Transverse colon (tissue), 4 donors: Measurements from ENCODE around the gene ATP2B1. TPM values are rescaled to one million over a fixed set of nuclear protein-coding genes. Genes with fewer than 3 reads are reported as not detected.

Source experiments
- DNase-seq: peaks from one replicate; pipeline ENCODE4 v3.0.0-alpha.2; 2019
- H3K27ac ChIP-seq, 4 donors: fragments of 200-600 bp; sonication (generic); 2 replicates each; pipeline ENCODE4 v1.5.1; 2016 to 2018; ENCODE audit warnings: inconsistent platforms in 4 of 4
- H3K27me3 ChIP-seq: fragments of 200-600 bp; sonication (generic); 2 replicates; pipeline ENCODE4 v1.5.1; 2017; ENCODE audit warnings: inconsistent platforms
- H3K36me3 ChIP-seq, 4 donors: fragments of 200-600 bp; sonication (generic); 2 replicates each; pipeline ENCODE4 v1.5.1; 2017 to 2019; ENCODE audit warnings: inconsistent platforms in 4 of 4
- H3K4me1 ChIP-seq, 4 donors: fragments of 200-600 bp; sonication (generic); 2 replicates each; pipeline ENCODE4 v1.5.1; 2017 to 2020; ENCODE audit warnings: inconsistent platforms in 4 of 4
- H3K4me3 ChIP-seq, 4 donors: fragments of 200-600 bp; sonication (generic); 1 replicate in 1 of 4; 2 replicates in 3 of 4; pipeline versions ENCODE4 v1.5.1 to v1.6.1; 2017 to 2019; ENCODE audit warnings: inconsistent platforms in 4 of 4
- H3K9me3 ChIP-seq, 2 donors: fragments of 200-600 bp; sonication (generic); 2 replicates each; pipeline ENCODE4 v1.5.1; 2017 to 2019; ENCODE audit warnings: inconsistent platforms in 2 of 2
- CTCF ChIP-seq, 5 experiments: fragments of 200-600 bp in 3 of 5; fragments of 450-650 bp in 2 of 5; sonication (generic) in 3 of 5; IDR thresholded peaks; 1 replicate in 2 of 5; 2 replicates in 3 of 5; pipeline ENCODE4 v1.5.1; 2016 to 2017; ENCODE audit warnings: antibody characterized with exemption in 5 of 5, inconsistent platforms in 3 of 5, mild to moderate bottlenecking in 2 of 5, moderate library complexity in 1 of 5
- EP300 ChIP-seq: sonication (generic); formaldehyde crosslinking; IDR thresholded peaks from one replicate; pipeline ENCODE4 v1.6.1; 2017; ENCODE audit warnings: antibody characterized with exemption, low read depth
- POLR2A ChIP-seq: fragments of 450-650 bp; IDR thresholded peaks from one replicate; pipeline ENCODE4 v1.6.1; 2016; ENCODE audit warnings: antibody characterized with exemption, mild to moderate bottlenecking, moderate library complexity
- POLR2AphosphoS5 ChIP-seq, 3 donors: sonication (generic); formaldehyde crosslinking; IDR thresholded peaks; one replicate each; pipeline ENCODE4 v1.6.1; 2016; ENCODE audit warnings: antibody characterized with exemption in 3 of 3
- WGBS, 2 donors: methylation state at CpG; one replicate each; pipeline ENCODE4 v1.1.5; 2018; ENCODE audit warnings: low coverage in 1 of 2; 5-methylcytosine and 5-hydroxymethylcytosine counted together
- in situ Hi-C, 4 donors: fragments of 200-750 bp; cut with MboI; loops; one replicate each; pipeline versions ENCODE4 v1.15.0 to v1.15.1; 2017; ENCODE audit warnings: low sequenced_read_pairs in 3 of 4, low pct_ligation_motif_present in 1 of 4, low pct_unique_long_range_greater_than_20kb in 1 of 4
- intact Hi-C: fragments of 100-400 bp; cut with DNase I; formaldehyde crosslinking; loops from one replicate; pipeline ENCODE4 v1.15.1; 2023; ENCODE audit warnings: low total_unique reads
- total RNA-seq, 4 donors: library from RNA; depleted of rRNA; stranded (reverse); fragments of >200 nt; gene quantifications; one replicate each; pipeline ENCODE4 v1.1.0, GENCODE V29; 2016

ATP2B1 gene
- total RNA-seq, 4 donors from 2014 or later, result 52.7 to 235 (median 104) TPM

- Histone ChIP-seq H3K9me3 (no peaks in the 10 kb centered on the region), H3K4me3 (no peak overlapping the region), H3K27ac (no peak overlapping the region), H3K27me3 (no peaks in the 10 kb centered on the region), H3K4me1 (peaks cover 7 to 35% (median 9%) of the 10 kb centered on the region in 4 donors), H3K36me3 (no peaks in the 10 kb centered on the region)
- intact Hi-C loops, result no loop called here
- no peak for DNase-seq
- 73 to 91% methylated on average over 1 of the region's 1 CpG for WGBS, 2 donors
- TF ChIP-seq CTCF (IDR thresholded peaks at IDR 0.05), result no peak
- in situ Hi-C loops, result no loop called here
Observed at GRCh38 chr12:89703768-89704167, 4.9 kb downstream of the ATP2B1 start.

GRCh38 chr12:89702503-89702902 lies 6.1 kb downstream of the ATP2B1 start:
- no peaks in the 10 kb centered on the region for H3K9me3 ChIP-seq
- in situ Hi-C loops, result no loop called here
- no peak overlapping the region for H3K4me3 ChIP-seq
- WGBS, 2 donors, result 91 to 100% methylated on average over 1 of the region's 1 CpG
- peaks cover 7 to 35% (median 7%) of the 10 kb centered on the region in 4 donors for H3K4me1 ChIP-seq
- H3K27ac ChIP-seq, result no peak overlapping the region
- H3K36me3 ChIP-seq, result no peaks in the 10 kb centered on the region
- intact Hi-C loops, result no loop called here
- TF ChIP-seq POLR2A (no peak), POLR2AphosphoS5 (IDR thresholded peaks at IDR 0.05) (no peak), EP300 (no peak), CTCF (IDR thresholded peaks at IDR 0.05) (no peak)
- DNase-seq, result no peak
- H3K27me3 ChIP-seq, result no peaks in the 10 kb centered on the region

DNA sequence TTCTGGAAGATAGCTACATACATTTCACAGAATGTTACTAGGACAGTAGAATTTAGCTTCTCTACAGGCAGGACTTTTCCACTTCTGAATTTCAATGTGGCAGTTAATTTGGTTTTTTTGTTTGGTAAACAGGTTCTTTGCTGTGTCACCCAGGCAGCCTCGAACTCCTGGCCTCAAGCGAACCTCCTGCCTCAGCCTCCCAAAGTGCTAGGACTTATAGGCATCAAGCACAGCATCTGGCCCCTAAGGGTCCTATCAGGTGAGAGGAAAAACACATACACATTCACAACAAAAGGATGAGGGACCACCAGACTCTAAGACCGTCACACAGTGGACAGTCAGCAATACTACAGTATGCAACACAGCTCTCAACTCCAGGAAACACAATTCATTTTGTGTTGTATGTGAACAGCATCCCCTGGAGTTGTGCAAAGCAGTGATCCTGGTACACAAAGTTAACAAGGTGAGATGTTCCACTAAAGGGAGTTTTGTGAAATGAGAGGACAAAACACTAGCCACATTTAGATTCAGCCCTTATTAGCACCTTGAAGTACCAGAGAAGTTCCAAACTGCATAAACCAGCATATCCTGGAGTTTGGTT lies 6.9 kb downstream of the ATP2B1 start:
- in situ Hi-C loops, result no loop called here
- Histone ChIP-seq H3K9me3 (no peaks in the 10 kb centered on the region), H3K4me3 (no peak overlapping the region), H3K27ac (no peak overlapping the region), H3K36me3 (no peaks in the 10 kb centered on the region), H3K4me1 (peaks cover 0 to 27% (median 3%) of the 10 kb centered on the region in 4 donors), H3K27me3 (no peaks in the 10 kb centered on the region)
- intact Hi-C loops, result no loop called here
- WGBS, 2 donors, result 89 to 97% methylated on average over 3 of the region's 3 CpGs
- DNase-seq, result no peak
- TF ChIP-seq POLR2AphosphoS5 (IDR thresholded peaks at IDR 0.05) (no peak), CTCF (IDR thresholded peaks at IDR 0.05) (no peak), POLR2A (no peak), EP300 (no peak)

DNA sequence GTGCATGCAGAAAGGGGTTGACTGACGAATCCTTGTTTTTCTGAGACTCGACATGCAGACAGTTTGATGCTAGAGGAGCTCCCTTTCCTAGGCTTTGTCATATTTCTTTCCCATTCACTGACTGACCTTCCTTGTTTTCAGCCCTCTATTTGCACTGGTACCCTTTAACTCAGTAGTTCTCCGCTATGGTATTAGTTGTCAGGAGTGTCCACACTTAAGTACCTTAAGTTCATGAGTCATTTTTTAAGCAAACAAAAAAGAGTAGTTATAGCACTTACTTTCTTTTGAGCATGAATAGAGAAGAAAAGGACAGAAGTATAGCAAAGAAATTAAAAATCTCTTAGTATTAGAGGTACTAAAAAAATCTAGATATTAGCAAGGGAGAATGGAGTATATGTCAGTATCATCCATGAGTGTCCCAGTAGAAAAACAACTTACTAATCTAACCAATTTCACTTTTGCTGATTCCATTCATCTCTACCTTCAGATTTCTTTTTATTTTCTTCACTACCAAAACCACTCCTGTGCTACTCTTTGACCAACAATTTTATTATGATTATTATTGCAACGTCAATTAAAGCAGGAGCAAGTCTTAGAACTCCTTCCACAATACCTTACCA lies 8.3 kb downstream of the ATP2B1 start:
- Histone ChIP-seq H3K4me1 (peaks cover 0 to 32% (median 11%) of the 10 kb centered on the region in 4 donors), H3K27me3 (no peaks in the 10 kb centered on the region), H3K27ac (no peak overlapping the region), H3K36me3 (no peaks in the 10 kb centered on the region), H3K4me3 (no peak overlapping the region), H3K9me3 (no peaks in the 10 kb centered on the region)
- 92 to 95% methylated on average over 4 of the region's 4 CpGs for WGBS, 2 donors
- no peak for DNase-seq
- in situ Hi-C loops, result no loop called here
- intact Hi-C loops, result no loop called here
- no peak for TF ChIP-seq POLR2A
- TF ChIP-seq POLR2AphosphoS5 (IDR thresholded peaks at IDR 0.05), result no peak
- TF ChIP-seq EP300, result no peak
- TF ChIP-seq CTCF (IDR thresholded peaks at IDR 0.05), result no peak
